HG03097 (cell line): ENCODE results near the gene APBB2.

Source experiments
- ATAC-seq: cut with Tn5 transposase; IDR thresholded peaks from one replicate; pipeline ENCODE4 v1.9.1; 2021; ENCODE audit not compliant: unreplicated experiment, low FRiP score

The APBB2 gene

GRCh38 chr4:41214136-41214824 lies at the start of gene APBB2:
Gene APBB2 (minus strand): TSS chr4:41214542. CDS start chr4:41033254, 181,288 bp downstream.
- peak; percentile 54 for ATAC-seq

DNA sequence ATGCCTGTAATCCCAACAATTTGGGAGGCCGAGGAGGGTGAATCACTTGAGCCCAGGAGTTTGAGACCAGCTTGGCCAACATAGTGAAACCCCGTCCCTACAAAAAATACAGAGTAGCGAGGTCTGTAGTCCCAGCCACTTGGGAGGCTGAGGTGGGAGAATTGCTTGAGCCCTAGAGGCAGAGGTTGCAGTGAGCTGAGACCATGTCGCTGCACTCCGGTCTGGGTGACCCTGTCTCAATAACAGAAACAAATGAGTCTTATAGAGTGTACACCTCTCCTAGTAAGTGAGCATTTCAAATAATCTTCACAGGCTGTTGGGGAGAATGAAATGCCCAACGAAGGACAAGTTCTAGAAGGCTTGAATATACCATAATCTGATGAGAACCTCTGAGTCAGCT lies 47.9 kb upstream of the APBB2 start:
- no peak for ATAC-seq

DNA sequence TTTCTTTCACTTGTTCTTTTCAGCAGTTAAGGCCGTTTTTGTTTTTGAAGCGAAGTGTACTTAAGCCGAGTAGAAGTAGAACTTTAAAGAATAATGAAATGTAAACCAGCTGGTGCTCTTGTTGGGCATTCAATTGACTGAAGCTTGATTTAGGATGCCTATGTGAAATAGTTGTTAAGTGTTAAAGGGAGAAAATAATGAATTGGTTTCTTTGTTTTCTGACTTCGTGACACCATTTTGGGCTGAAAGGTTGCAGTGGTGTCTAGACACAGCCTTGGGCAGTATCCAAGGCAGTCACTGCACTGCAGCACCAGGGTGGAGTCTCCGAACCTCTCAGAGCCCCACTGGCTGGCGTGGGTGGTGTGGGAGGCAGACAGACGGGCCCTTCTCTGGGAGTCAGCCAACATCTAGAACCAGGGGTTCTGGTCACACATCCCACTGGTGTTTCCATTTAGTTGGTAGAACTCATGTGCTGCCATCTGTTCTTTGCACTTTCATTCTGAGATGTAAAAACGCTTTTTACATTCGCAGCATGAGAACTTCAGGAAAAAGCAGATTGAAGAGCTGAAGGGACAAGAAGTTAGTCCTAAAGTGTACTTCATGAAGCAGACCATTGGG lies 45.9 kb upstream of the APBB2 start:
- no peak for ATAC-seq

GRCh38 chr4:41258783-41259182 lies 44.4 kb upstream of the APBB2 start:
- no peak for ATAC-seq

DNA sequence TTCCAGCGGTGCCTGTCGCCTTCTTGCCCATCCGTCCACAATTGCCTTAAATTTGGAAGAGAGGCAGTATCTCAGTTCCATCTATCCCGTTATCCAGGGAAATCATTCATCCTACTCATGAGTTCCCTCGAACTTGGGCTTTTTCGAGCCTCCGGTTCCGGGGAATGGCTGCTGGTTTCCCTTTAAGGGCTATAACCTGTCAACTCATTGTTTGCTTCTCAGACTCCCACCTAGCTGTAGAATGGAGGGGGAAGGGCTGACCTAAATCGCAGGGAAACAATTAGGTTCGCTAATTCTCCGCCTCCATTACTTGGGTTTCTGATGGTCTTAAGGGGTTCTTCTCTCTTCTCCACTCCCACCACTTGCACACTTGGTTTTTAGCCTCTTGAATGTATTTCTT lies 43.6 kb upstream of the APBB2 start:
- no peak for ATAC-seq

DNA sequence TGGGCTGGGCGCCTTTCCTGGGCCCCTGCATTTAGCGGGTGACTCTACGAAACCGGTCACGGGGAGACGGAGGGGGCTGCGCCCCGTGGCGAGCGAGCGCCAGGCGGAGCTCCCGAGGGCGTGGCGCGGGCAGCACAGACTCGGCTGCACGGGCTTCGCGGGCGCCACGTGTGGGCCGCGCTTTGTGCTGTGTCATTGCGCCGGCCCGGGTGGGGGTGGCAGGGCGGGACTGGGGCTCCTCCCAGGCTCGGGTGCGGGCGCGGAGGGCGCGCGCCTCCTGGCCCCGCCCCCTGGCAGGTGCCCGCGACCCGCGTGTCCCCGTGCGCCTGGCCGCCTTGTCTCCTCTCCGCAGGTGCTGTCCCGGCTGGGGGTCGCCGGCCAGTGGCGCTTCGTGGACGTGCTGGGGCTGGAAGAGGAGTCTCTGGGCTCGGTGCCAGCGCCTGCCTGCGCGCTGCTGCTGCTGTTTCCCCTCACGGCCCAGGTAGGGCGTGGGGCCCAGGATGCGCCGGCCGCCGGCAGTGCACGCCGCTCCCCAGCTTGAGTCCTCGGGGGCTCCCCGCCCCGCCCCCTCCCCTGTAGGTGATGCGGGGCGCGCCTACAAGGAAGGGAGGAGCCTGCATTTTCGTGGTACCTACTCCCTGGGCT lies 43.0 kb upstream of the APBB2 start:
- ATAC-seq, result no peak

DNA sequence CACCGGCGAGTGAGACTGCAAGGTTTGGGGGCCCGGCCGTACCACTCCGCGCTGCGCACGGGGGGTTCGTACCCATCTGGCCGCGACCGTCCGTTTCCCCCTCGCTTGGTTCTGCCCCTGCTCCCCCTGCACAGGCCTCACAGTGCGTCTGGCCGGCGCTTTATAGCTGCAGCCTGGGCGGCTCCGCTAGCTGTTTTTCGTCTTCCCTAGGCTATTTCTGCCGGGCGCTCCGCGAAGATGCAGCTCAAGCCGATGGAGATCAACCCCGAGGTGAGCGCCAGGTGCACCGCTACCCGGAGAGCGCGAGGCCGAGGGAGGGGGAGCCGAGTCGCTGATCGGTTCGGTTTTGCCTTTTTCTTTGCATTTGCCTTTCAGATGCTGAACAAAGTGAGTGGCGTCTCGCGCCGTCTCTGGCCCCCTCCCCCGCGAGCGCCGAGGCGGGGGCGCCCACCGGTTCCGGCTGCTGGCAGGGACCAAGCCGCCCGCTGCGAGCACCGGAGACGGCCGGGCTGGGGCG lies 42.5 kb upstream of the APBB2 start, which contains the start of gene UCHL1:
Gene UCHL1, plus strand, starts transcription at position 189 of the 517 bp plus-strand sequence. Its CDS starts 49 bp downstream, at position 238.
- no peak for ATAC-seq

DNA sequence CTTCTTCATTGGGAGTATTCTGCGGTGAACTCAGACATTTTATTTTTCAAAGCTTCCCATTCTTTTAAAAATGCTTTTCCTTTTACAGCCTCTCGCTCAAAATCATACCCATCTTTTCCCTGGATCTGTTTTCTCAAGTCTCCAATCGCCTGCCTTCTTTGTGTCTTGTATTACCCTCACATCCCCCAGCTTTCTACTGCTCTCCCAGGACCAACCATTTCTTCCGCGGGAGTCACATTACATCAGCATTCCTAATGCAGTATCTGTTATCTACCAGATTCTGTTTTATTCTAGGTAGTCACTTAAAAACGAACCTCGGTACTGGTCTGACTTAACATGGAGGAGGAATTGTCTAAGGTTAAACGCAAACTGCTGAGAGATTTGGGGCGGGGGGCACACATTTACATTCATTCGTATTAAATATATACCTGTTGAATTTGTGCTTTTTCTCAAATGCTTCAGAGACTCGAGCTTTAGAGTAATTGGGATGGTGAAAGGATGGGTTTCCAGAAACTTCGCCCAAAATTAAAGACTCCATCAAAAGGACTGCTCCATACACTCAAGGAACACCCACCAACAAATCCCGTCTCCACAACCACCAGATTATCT lies 41.9 kb upstream of the APBB2 start:
- no peak for ATAC-seq

- no peak for ATAC-seq
These were observed 31.6 kb upstream of the APBB2 start for GRCh38 chr4:41245983-41246382.

GRCh38 chr4:41241919-41242318 lies 27.6 kb upstream of the APBB2 start:
- ATAC-seq, result no peak

DNA sequence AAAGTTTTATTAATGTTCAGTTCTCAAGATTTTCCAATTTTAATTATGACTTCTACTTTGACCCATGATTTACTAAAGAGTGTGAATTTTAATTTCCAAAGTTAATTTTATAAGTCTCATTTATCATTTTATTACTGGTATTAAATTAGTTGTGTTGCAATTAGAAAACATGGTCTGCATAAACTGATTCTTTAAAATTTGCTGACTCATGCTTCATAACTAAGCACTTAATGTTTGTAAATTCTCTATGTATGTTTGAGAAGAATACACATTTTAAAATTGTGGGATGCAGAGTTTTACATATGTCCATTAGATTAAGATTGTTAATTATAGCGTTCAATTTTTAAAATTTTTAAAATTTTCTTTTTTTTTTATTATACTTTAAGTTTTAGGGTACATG lies 22.2 kb upstream of the APBB2 start:
- ATAC-seq, result no peak

- ATAC-seq, result no peak
These were observed 21.7 kb upstream of the APBB2 start for GRCh38 chr4:41236032-41236431.

DNA sequence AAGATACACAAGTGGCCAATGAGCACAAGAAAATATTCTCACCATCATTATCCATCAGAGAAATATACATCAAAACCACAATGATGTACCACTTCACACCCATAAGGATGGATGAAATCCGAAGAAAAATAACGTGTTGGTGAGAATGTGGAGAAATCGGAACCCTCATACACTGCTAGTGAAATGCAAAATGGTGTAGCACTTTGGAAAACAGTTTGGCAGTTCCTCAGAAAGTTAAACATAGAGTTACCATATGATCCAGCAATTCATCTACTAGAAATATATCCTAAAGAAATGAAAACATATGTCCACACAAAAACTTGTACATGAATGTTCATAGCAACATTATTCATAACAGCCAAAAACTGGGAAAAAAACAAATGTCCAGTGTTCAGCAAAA lies 18.5 kb upstream of the APBB2 start:
- no peak for ATAC-seq

- ATAC-seq, result no peak
These were observed 18.1 kb upstream of the APBB2 start for GRCh38 chr4:41232406-41232805.

DNA sequence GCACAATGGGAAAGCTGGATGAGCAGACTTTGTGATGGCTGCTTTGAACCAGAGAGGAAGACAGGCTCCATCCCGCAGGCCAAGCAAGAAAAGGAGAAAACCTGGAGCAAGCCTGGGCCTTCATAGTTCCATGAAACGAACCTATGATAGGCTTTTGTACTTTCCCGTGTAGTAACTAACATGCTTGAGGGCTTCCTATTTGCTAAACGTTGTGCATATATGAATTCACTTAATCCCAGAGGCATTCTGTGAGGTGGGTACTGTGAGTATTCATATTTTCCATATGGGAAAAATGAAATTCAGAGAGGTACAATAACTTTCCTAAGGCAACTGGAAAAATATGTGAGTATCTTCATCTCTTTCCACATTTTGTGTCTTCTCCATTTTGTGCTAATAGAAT lies 13.6 kb upstream of the APBB2 start:
- no peak for ATAC-seq

DNA sequence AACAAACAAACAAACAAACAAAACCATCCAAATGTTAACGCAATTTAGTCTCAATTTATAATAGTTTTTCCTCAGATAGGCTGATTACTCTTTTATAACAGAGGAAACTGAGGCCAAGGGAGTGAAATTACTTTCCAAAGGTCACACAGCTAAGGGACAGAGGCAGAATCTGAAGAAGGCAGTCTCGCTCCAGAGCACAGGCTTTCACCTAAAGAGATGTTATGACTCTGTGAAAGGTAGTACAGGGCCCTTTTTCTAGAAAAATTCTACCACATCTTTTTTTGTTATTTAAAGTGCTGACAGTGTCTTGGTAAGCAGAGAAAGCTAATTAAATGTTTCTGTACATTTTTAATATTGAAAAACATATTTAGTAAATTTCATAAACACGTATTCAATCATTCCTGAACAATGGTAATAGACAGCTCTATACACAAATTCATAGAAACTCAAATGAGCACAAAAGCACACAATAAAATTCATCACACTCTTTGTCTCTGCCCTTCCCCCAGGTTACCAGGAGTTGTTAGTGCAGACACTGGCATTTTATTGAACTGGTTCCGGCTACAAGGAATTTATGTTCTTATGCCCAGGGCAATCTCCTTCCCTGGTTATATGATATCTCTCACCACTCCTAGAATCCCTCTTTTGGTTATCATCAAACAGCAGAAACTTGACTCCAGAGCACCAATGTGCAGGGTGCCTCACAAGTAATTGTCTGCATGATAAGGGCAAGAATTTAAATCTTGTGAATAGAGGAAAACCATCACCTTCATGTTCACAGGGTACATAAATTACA lies 7.7 kb upstream of the APBB2 start:
- no peak for ATAC-seq

- no peak for ATAC-seq
These were observed 5.1 kb upstream of the APBB2 start for GRCh38 chr4:41219421-41219950.

DNA sequence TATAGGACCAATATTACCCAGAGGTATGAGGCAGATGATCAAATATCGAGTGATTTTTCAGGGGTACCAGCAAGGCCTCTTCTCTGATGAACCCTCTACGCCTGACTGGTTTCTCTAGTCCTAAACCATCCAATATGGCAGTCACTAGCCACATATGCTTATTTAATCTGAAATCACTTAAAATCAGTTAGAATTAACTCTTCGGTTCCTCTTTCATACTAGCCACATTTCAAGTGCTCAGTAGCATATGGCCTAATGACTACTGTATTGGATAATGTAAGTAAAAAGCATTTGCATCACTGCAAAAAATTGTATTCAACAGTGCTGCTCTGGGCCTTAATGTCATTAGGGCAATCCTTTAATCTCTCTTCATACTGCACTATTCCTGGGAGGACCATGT lies 4.4 kb upstream of the APBB2 start:
- no peak for ATAC-seq

DNA sequence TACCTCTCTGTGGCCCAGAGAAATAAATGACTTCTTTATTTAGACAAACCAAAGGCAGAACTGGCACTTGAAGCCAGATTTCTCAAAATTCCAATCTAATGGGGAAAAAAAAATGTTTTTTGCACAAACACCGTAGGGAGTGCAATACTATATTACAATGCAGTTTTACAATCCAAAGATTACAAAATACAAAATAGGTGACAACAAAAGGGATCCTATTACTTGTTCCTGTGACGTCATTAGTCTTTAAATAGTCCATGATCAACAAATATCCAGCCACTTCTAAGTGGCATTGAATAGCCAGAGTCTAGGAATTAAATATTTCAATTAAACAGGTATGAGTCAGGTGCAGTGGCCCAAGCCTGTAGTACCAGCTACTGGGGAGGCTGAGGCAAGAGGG lies 3.0 kb upstream of the APBB2 start:
- no peak for ATAC-seq

DNA sequence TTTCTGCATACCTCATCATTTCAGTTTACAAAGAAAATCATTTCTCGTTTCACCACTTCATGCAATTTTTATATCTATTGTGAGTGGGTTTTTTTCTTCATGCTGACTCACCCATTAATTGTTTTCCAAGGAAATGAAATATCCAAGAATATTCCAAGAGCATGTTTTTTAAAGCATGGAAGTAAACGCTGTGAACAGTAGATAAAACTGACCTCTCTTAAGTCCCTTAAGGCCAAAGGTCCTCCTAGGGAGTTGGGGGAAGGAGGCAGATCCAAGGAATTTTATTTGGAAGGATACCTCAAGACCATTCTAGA lies 2.6 kb upstream of the APBB2 start:
- no peak for ATAC-seq
